HG03175 (cell line): ENCODE measurements around the gene SPAG5.

Experiments used
- ATAC-seq: cut with Tn5 transposase; IDR thresholded peaks from one replicate; pipeline ENCODE4 v1.9.1; 2021; ENCODE audit warnings: mild to moderate bottlenecking, moderate library complexity; ENCODE audit not compliant: unreplicated experiment

The SPAG5 gene

GRCh38 chr17:28598799-28599310 is at the start of gene SPAG5:
Gene SPAG5 (minus strand): TSS chr17:28599025. CDS start chr17:28598946, 79 bp downstream.
- peak; percentile 79 for ATAC-seq

GRCh38 chr17:28646039-28646754 is 47.4 kb upstream of the SPAG5 start:
- no peak for ATAC-seq

GRCh38 chr17:28645576-28645939 is 46.7 kb upstream of the SPAG5 start:
- no peak for ATAC-seq

- peak; percentile 94 for ATAC-seq
Observed at GRCh38 chr17:28644787-28645575, 46.2 kb upstream of the SPAG5 start, which contains the start of gene BLTP2. Gene BLTP2 (minus strand): TSS chr17:28645158. CDS start chr17:28645056, 102 bp downstream.

- peak; percentile 8 for ATAC-seq
Observed at GRCh38 chr17:28643983-28644786, 45.4 kb upstream of the SPAG5 start.

GRCh38 chr17:28641579-28641978 is 42.8 kb upstream of the SPAG5 start:
- ATAC-seq = no peak

- ATAC-seq = no peak
Observed at GRCh38 chr17:28635506-28635905, 36.7 kb upstream of the SPAG5 start.

GRCh38 chr17:28634206-28634865 is 35.5 kb upstream of the SPAG5 start:
- no peak for ATAC-seq

GRCh38 chr17:28626818-28627217 is 28.0 kb upstream of the SPAG5 start:
- ATAC-seq = no peak

GRCh38 chr17:28624148-28624547 is 25.3 kb upstream of the SPAG5 start:
- ATAC-seq = no peak

- no peak for ATAC-seq
Observed at GRCh38 chr17:28623696-28624095, 24.9 kb upstream of the SPAG5 start.

- no peak for ATAC-seq
Observed at GRCh38 chr17:28622186-28622585, 23.4 kb upstream of the SPAG5 start.

- ATAC-seq = no peak
Observed at GRCh38 chr17:28620010-28620409, 21.2 kb upstream of the SPAG5 start.

GRCh38 chr17:28618464-28618863 is 19.6 kb upstream of the SPAG5 start:
- no peak for ATAC-seq

GRCh38 chr17:28616281-28616680 is 17.5 kb upstream of the SPAG5 start:
- ATAC-seq = no peak

- ATAC-seq = no peak
Observed at GRCh38 chr17:28615260-28615940, 16.6 kb upstream of the SPAG5 start.

GRCh38 chr17:28613931-28614381 is 15.1 kb upstream of the SPAG5 start, which contains the start of gene RSKR:
Gene RSKR (minus strand): TSS chr17:28614185. CDS start chr17:28614161, 24 bp downstream.
- ATAC-seq = no peak

- no peak for ATAC-seq
Observed at GRCh38 chr17:28612936-28613872, 14.4 kb upstream of the SPAG5 start.

GRCh38 chr17:28612531-28612930 is 13.7 kb upstream of the SPAG5 start:
- ATAC-seq = no peak
